Tibial nerve (tissue), 4 donors: ENCODE results near the gene IFFO2.

Experiments
- EP300 ChIP-seq, 2 donors: sonication (generic); formaldehyde crosslinking; IDR thresholded peaks; one replicate each; pipeline ENCODE4 v1.6.1; 2017; ENCODE audit warnings: antibody characterized with exemption in 2 of 2, mild to moderate bottlenecking in 1 of 2
- POLR2A ChIP-seq, 2 donors: fragments of 450-650 bp; IDR thresholded peaks; one replicate each; pipeline ENCODE4 v1.6.1; 2017; ENCODE audit warnings: antibody characterized with exemption in 2 of 2, mild to moderate bottlenecking in 2 of 2, moderate library complexity in 2 of 2
- TF ChIP-seq, protein P1 (sequence below), 5 experiments: fragments of 200-600 bp in 3 of 5; fragments of 450-650 bp in 2 of 5; sonication (generic) in 3 of 5; IDR thresholded peaks; one replicate each; pipeline ENCODE4 v1.5.1; 2016 to 2019; ENCODE audit warnings: antibody characterized with exemption in 5 of 5, mild to moderate bottlenecking in 3 of 5, moderate library complexity in 2 of 5

DNA sequence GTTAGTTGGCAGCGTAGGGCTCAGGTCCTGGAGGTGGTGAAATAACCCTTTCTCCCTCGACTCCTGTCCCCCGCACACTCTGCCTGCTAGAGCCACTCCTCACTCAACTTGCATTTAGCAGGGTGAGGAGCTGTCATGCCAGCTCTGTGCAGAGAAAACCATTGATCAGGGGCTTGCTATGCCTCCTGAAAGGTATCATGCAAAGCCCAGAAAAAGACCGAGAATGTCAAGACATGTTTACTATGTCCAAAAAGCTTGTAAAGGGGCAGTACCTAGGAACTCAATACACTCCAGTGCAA is 72.1 kb downstream of the IFFO2 start:
- TF ChIP-seq, protein P1, sequence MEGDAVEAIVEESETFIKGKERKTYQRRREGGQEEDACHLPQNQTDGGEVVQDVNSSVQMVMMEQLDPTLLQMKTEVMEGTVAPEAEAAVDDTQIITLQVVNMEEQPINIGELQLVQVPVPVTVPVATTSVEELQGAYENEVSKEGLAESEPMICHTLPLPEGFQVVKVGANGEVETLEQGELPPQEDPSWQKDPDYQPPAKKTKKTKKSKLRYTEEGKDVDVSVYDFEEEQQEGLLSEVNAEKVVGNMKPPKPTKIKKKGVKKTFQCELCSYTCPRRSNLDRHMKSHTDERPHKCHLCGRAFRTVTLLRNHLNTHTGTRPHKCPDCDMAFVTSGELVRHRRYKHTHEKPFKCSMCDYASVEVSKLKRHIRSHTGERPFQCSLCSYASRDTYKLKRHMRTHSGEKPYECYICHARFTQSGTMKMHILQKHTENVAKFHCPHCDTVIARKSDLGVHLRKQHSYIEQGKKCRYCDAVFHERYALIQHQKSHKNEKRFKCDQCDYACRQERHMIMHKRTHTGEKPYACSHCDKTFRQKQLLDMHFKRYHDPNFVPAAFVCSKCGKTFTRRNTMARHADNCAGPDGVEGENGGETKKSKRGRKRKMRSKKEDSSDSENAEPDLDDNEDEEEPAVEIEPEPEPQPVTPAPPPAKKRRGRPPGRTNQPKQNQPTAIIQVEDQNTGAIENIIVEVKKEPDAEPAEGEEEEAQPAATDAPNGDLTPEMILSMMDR (IDR thresholded peaks at IDR 0.05) = no peak
- TF ChIP-seq POLR2A (IDR thresholded peaks at IDR 0.05) (no peak), EP300 (IDR thresholded peaks at IDR 0.05) (no peak)
